Fibroblast of pulmonary artery (primary cell): ENCODE results near the gene QKI.

Experiments
- DNase-seq: peaks from one replicate; pipeline ENCODE4 v3.0.0-alpha.2; 2010; ENCODE audit warnings: low read depth
- H3K4me3 ChIP-seq: replicated peaks from 2 replicates; pipeline ENCODE4 v1.5.1; 2011; ENCODE audit warnings: low read depth, mild to moderate bottlenecking, control low read depth, low read length, moderate library complexity
- TF ChIP-seq, protein P1 (sequence below): IDR thresholded peaks from 2 replicates; pipeline ENCODE4 v1.5.1; 2011; ENCODE audit warnings: mild to moderate bottlenecking, control low read depth, low read length, inconsistent platforms; ENCODE audit errors: missing control alignments

The QKI gene

DNA sequence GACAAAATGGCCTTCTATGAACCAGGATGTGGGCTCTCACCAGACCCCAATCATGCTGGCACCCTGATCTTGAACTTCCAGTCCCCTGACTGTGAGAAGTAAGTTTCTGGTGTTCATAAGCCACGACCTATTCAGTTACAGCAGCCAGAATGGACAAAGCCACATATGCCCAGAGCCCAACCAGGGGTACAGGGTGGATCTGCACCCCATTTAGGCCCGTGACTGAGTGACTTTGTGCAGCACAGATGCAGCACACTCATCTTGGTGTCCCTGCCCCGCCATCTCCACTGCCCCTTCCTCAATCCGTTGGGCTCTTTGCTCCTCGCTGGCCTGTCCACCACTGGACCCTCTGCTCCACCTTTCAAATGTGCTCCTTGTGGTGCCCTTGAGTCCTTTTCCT is 205.6 kb downstream of the QKI start:
- no peak overlapping the region for H3K4me3 ChIP-seq
- TF ChIP-seq, protein P1, sequence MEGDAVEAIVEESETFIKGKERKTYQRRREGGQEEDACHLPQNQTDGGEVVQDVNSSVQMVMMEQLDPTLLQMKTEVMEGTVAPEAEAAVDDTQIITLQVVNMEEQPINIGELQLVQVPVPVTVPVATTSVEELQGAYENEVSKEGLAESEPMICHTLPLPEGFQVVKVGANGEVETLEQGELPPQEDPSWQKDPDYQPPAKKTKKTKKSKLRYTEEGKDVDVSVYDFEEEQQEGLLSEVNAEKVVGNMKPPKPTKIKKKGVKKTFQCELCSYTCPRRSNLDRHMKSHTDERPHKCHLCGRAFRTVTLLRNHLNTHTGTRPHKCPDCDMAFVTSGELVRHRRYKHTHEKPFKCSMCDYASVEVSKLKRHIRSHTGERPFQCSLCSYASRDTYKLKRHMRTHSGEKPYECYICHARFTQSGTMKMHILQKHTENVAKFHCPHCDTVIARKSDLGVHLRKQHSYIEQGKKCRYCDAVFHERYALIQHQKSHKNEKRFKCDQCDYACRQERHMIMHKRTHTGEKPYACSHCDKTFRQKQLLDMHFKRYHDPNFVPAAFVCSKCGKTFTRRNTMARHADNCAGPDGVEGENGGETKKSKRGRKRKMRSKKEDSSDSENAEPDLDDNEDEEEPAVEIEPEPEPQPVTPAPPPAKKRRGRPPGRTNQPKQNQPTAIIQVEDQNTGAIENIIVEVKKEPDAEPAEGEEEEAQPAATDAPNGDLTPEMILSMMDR: no peak
- no peak for DNase-seq

DNA sequence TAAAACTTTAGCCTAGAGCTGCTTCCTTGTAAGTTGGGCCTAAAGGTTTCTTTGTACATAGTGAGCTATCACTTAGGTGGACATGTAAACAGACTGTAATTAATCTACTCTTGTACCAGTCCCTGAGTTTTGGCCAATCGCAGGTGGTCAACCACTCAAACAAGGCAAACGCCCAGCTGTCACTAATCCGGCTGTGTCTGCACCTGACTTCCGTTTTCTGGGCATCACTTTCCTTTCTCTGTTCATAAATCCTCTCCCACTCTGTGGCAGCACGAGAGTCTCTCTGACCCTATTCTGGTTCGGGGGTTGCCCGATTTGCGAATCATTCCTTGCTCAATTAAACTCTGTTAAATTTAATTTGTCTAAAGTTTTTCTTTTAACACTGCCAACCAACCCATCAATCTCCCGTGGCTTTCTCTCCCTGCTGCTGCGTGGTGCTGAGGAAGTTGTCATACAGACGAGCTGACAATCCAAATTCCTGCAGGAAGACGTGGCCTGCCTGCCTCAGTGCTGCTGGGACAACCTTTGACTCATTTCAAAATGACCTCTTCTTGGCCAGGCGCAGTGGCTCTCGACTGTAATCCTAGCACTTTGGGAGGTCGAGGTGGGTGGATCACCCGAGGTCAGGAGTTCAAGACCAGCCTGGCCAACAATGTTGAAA is 206.3 kb downstream of the QKI start:
- no peak overlapping the region for H3K4me3 ChIP-seq
- DNase-seq: no peak
- TF ChIP-seq, protein P1: no peak

DNA sequence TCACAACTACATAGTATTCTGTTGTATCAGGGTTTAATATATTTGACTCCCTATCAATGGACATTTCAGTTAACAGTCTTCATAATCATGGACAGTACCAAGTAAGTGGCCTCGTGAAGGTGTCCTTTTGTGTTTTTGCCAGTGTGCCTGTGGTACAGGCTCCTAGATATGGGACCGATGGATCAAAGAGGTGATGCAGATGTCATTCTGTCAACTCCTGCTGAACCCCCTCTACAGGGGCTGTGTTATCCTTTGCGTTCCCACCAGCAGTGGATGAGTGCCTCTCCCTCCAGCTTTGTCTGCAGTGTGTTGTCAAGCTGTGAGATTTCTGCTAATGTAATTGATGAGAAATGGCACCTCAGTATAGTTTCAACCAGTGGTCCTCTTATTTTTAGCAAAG is 210.7 kb downstream of the QKI start:
- no peak overlapping the region for H3K4me3 ChIP-seq
- DNase-seq: no peak
- TF ChIP-seq, protein P1: no peak

GRCh38 chr6:163626073-163626867 is 211.8 kb downstream of the QKI start:
- no peak for DNase-seq
- TF ChIP-seq, protein P1: no peak
- no peak overlapping the region for H3K4me3 ChIP-seq

DNA sequence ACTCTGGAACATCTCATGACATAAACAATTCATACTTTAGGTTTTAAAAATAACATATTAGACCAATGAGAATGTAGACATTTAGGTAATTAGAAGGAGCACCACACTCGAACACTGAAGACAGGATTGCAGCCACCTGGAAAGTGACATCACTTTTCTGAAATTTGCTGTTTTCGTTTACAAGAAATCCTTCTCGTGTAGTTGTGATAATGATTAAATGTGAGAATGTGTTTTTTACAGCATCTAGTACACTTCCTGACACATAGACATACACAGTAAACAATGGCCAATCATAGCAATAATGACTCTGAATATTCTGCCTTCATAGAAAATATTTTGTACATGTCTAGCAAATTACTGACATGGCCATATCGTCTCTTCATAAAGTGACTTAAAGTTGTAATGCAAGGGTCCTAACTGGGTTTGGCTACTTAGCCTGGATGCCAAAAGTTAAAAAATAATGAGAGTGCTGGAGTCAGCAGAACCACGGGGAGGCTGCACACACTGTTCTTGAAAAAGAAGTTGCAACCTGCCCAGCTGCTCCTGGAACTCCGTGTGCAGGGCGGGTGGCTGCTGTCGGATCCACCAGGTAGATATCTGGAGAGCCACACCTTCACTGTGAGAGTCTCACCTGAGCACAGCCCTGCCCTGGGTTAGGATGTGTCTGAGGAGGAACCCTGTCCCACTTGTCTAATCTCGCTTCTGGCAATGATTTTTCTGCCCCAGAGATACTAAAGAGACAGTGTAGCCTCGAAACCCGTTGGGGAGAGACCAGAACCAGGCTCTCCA is 212.9 kb downstream of the QKI start:
- TF ChIP-seq, protein P1: no peak
- H3K4me3 ChIP-seq: no peak overlapping the region
- no peak for DNase-seq
